ENCODE results near the gene GATA2. TPM values are rescaled to one million over a fixed set of nuclear protein-coding genes. Genes with fewer than 3 reads are reported as not detected.

The GATA2 gene
- total and polyA plus RNA-seq, 12 donors, result 6.8 to 29.8 (median 12.6) TPM

GRCh38 chr3:128500556-128500955 is 7.6 kb upstream of the GATA2 start:
- Histone ChIP-seq H3K36me3 (no peaks in the 10 kb centered on the region), H3K27ac (no peak overlapping the region), H3K27me3 (peaks cover 3 to 65% (median 37%) of the 10 kb centered on the region in 7 donors), H3K4me3 (no peak overlapping the region), H3K4me1 (peaks cover 0 to 19% (median 14%) of the 10 kb centered on the region in 9 donors), H3K9me3 (peaks cover 0 to 3% (median 0%) of the 10 kb centered on the region in 11 donors)
- WGBS, 2 donors, result 91 to 96% methylated on average over 4 of the region's 4 CpGs
- DNase-seq, result no peak
- ATAC-seq, result no peak
- TF ChIP-seq CTCF (IDR thresholded peaks at IDR 0.05), result no peak
- intact Hi-C loops (cut with DNase I), result loop anchor here in 3 of 10 donors (5.0 to 10.0 kb wide), 5 partner anchors 42 to 408 kb away; no protein-coding TSS in a partner anchor

DNA sequence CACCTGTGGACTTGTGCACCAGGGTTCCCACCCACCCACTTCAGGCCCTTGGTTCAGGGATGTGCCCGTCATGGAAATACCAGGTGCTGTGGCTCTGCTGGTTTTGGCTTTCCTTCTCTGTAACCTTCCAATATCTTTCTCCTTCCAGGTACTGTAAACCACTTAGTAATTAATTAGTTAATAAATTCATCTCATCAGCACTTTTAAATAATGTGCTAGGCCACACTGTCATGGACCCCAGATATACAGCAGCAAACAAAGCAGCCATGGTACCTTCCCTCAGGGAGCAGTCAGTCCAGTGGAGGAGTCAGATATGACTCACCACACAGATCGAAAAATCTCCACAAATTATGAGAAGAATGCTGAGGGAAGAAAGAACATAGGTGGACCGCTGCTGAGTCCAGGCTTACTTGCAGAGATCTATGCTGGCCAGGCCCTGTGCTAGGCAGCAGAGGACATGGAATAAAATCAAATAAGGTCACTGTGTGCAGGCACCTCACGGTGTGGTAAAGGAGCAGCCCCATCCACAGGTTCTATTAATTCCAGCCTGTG is 6.8 kb upstream of the GATA2 start:
- H3K27me3 ChIP-seq, result peaks cover 3 to 70% (median 37%) of the 10 kb centered on the region in 7 donors
- no peak for DNase-seq
- 90% methylated on average over 4 of the region's 4 CpGs for WGBS, 2 donors

DNA sequence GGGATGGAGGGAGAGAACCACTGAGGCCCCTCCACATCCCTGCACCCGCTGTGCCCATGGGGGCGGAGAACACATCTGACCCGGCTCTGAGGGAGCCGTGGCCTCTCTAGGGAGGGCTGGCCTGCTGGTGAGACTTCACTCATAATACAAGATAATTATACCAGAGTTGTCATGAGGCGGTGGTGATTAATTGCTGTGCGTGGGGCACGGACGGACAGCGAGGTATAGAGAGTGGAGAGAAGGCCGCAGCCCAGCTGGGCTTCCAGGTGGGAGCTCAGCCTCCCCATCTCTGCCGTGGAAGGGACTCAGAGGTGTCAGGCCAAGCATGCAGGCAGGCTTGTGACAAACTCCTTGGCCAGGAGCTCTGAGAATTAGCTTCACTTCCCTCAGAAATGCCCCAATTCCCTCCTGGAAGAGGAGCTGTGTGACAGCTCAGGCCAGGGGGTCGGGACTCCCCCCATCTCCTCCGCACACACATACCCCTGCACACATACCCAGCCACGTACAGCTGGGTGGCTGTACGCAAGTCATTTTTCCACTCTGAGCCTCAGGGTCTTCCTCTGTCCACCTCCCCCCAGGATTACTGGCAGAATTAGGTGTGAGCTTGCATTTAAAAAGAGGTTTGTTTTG is 6.0 kb upstream of the GATA2 start:
- Histone ChIP-seq H3K4me1 (peaks cover 0 to 21% (median 14%) of the 10 kb centered on the region in 9 donors), H3K27me3 (peaks cover 3 to 78% (median 37%) of the 10 kb centered on the region in 7 donors), H3K36me3 (no peaks in the 10 kb centered on the region), H3K27ac (no peak overlapping the region), H3K9me3 (peaks cover 0 to 3% (median 0%) of the 10 kb centered on the region in 11 donors), H3K4me3 (no peak overlapping the region)
- WGBS, 2 donors, result 80 to 81% methylated on average over 15 of the region's 15 CpGs
- intact Hi-C loops (cut with DNase I), result loop anchor here (2.0 to 10.0 kb wide), 12 partner anchors 72 to 414 kb away; no protein-coding TSS in a partner anchor
- DNase-seq (no peak), ATAC-seq (no peak)
- no peak for TF ChIP-seq CTCF (IDR thresholded peaks at IDR 0.05)

More for the DNA sequence above, 6.8 kb upstream of the GATA2 start:
- intact Hi-C loops (cut with DNase I), result loop anchor here (2.0 to 10.0 kb wide), 14 partner anchors 43 to 415 kb away; no protein-coding TSS in a partner anchor
- Histone ChIP-seq H3K4me3 (no peak overlapping the region), H3K4me1 (peaks cover 0 to 21% (median 14%) of the 10 kb centered on the region in 9 donors), H3K9me3 (peaks cover 0 to 3% (median 0%) of the 10 kb centered on the region in 11 donors), H3K27ac (no peak overlapping the region), H3K36me3 (no peaks in the 10 kb centered on the region)
- no peak for TF ChIP-seq CTCF (IDR thresholded peaks at IDR 0.05)
- ATAC-seq, result no peak

GRCh38 chr3:128498127-128498626 is 5.2 kb upstream of the GATA2 start:
- intact Hi-C loops (cut with DNase I), result loop anchor here (2.0 to 10.0 kb wide), 12 partner anchors 71 to 413 kb away; no protein-coding TSS in a partner anchor
- Histone ChIP-seq H3K27me3 (peaks cover 3 to 86% (median 43%) of the 10 kb centered on the region in 7 donors), H3K36me3 (no peaks in the 10 kb centered on the region), H3K27ac (no peak overlapping the region), H3K4me3 (peak overlapping the region in 8 of 10 donors; percentile 53 to 65 (median 57)), H3K4me1 (peaks cover 0 to 24% (median 21%) of the 10 kb centered on the region in 9 donors), H3K9me3 (peaks cover 0 to 3% (median 0%) of the 10 kb centered on the region in 11 donors)
- ATAC-seq (no peak), DNase-seq (no peak)
- TF ChIP-seq CTCF (IDR thresholded peaks at IDR 0.05), result no peak
- 29 to 38% methylated on average over 5 of the region's 5 CpGs for WGBS, 2 donors
